OCI-M1 (cell line): ENCODE results near the gene UBE2H.
A peak's percentile ranks its signal among the peaks of the same experiment; 100 is the strongest.
"Not testable (repeated sequence)": the region's sequence is repeated elsewhere in the genome, so short reads cannot be mapped to it uniquely, and the experiment has no call there.

Source experiments
- DNase-seq: peaks from one replicate; lab custom pipeline; 2025; lab: John Stamatoyannopoulos, UW

The UBE2H gene

GRCh38 chr7:129843365-129843898 lies 109.3 kb downstream of the UBE2H start:
- no peak for DNase-seq

- no peak for DNase-seq
Observed at GRCh38 chr7:129841465-129841864, 111.3 kb downstream of the UBE2H start.

GRCh38 chr7:129840757-129841156 lies 112.0 kb downstream of the UBE2H start:
- peak; percentile 19 for DNase-seq

GRCh38 chr7:129836983-129837382 lies 115.8 kb downstream of the UBE2H start:
- no peak for DNase-seq

- DNase-seq: peak; percentile 32
Observed at GRCh38 chr7:129835569-129835968, 117.2 kb downstream of the UBE2H start.

- DNase-seq: not testable (repeated sequence)
Observed at GRCh38 chr7:129833353-129833752, 119.4 kb downstream of the UBE2H start.

- no peak for DNase-seq
Observed at GRCh38 chr7:129832701-129833227, 120.0 kb downstream of the UBE2H start.

- no peak for DNase-seq
Observed at GRCh38 chr7:129832282-129832681, 120.5 kb downstream of the UBE2H start.

- peak; percentile 4 for DNase-seq
Observed at GRCh38 chr7:129831424-129832058, 121.2 kb downstream of the UBE2H start.

- no peak for DNase-seq
Observed at GRCh38 chr7:129830949-129831348, 121.8 kb downstream of the UBE2H start.

GRCh38 chr7:129829737-129830631 lies 122.8 kb downstream of the UBE2H start:
- DNase-seq: peak; percentile 78

- no peak for DNase-seq
Observed at GRCh38 chr7:129828989-129829736, 123.6 kb downstream of the UBE2H start.

GRCh38 chr7:129828078-129828762 lies 124.5 kb downstream of the UBE2H start:
- no peak for DNase-seq

- no peak for DNase-seq
Observed at GRCh38 chr7:129827467-129827990, 125.2 kb downstream of the UBE2H start.

- DNase-seq: not testable (repeated sequence)
Observed at GRCh38 chr7:129826895-129827294, 125.9 kb downstream of the UBE2H start.

- peak; percentile 74 for DNase-seq
Observed at GRCh38 chr7:129825209-129825970, 127.4 kb downstream of the UBE2H start.

- peak; percentile 19 for DNase-seq
Observed at GRCh38 chr7:129824291-129825208, 128.2 kb downstream of the UBE2H start.

GRCh38 chr7:129823143-129823542 lies 129.6 kb downstream of the UBE2H start:
- DNase-seq: not testable (repeated sequence)

- no peak for DNase-seq
Observed at GRCh38 chr7:129821476-129821875, 131.3 kb downstream of the UBE2H start.
